H1 (cell line): ENCODE results near the gene MSH2. TPM values are rescaled to one million over a fixed set of nuclear protein-coding genes. Genes with fewer than 3 reads are reported as not detected.

ENCODE experiments used
- CHD1 ChIP-seq: IDR thresholded peaks from 2 replicates; pipeline ENCODE4 v1.6.1; 2012; ENCODE audit warnings: low read depth, low read length, improper control_type of control experiment
- RFX5 ChIP-seq: IDR thresholded peaks from 2 replicates; pipeline ENCODE4 v1.6.1; 2011; ENCODE audit warnings: low read depth, low read length, improper control_type of control experiment, borderline replicate concordance
- RNF2 ChIP-seq: fragments of 200-900, 300-1000 bp; sonication (generic); IDR thresholded peaks from 2 replicates; pipeline ENCODE4 v1.7.1; 2016; ENCODE audit warnings: borderline replicate concordance, low read depth, mild to moderate bottlenecking, antibody characterized with exemption, low read length; ENCODE audit not compliant: poor library complexity, severe bottlenecking; ENCODE audit errors: missing control alignments
- polyA plus RNA-seq, 7 experiments: library from polyadenylated mRNA; depleted of rRNA in 3 of 7; stranded (reverse) in 5 of 7; unstranded in 2 of 7; fragments of >200 nt in 5 of 7; fragments of 200-250 nt in 2 of 7; gene quantifications; 1 replicate in 5 of 7; 2 replicates in 1 of 7; 4 replicates in 1 of 7; pipeline versions ENCODE4 v1.2.1 to v1.2.3, GENCODE V29; 2011 to 2013; ENCODE audit warnings: missing spikeins in 2 of 7, mixed read lengths in 2 of 7
- total RNA-seq: library from RNA; stranded (reverse); fragmentation: NEBNext Ultra II Directional; extraction: Animal tissue kit (Norgen Biotek cat#: 25700); gene quantifications from 2 replicates; pipeline ENCODE4 v1.2.1, GENCODE V29; 2021

Gene MSH2
- total and polyA plus RNA-seq, 2 of the 8 experiments (the other 6 are each of a cell fraction or from before 2014, with no cell fraction given), result 64.1 to 228 TPM

DNA sequence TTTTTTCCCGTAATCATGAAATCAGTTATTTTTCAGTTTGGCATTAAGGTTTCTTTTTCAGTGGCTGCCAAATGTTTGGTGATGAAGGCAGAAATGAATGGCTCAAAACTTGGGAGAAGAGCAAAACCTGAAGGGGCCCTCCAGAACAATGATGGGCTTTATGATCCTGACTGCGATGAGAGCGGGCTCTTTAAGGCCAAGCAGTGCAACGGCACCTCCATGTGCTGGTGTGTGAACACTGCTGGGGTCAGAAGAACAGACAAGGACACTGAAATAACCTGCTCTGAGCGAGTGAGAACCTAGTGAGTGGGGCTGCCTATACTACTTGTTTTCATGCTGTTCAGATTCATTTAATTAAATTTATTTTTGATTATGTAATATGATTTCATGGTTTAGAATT lies 29.2 kb upstream of the MSH2 start (continued):
- no peak for TF ChIP-seq RNF2
- no peak for TF ChIP-seq CHD1
- no peak for TF ChIP-seq RFX5
- TF ChIP-seq, all 59 proteins: peak for 2
